Measurements from ENCODE around the gene SSR3. TPM values are rescaled to one million over a fixed set of nuclear protein-coding genes. Genes with fewer than 3 reads are reported as not detected.

SSR3 gene
- total and polyA plus RNA-seq, 9 of the 15 experiments (the other 6 are each of a cell fraction or from before 2014, with no cell fraction given), result 104 to 464 (median 307) TPM

GRCh38 chr3:156553705-156554356 lies 1.1 kb downstream of the SSR3 start (continued):
- TF ChIP-seq FUS (optimal IDR thresholded peaks at IDR 0.05; ENCODE audit: low read depth, low read length) (no peak), CEBPZ (IDR thresholded peaks at IDR 0.05; ENCODE audit: borderline replicate concordance, low read depth, low read length) (no peak), ZNF224 (CRISPR knock-in tag; IDR thresholded peaks at IDR 0.05) (no peak), EHMT2 (IDR thresholded peaks at IDR 0.05) (no peak), PCBP2 (IDR thresholded peaks at IDR 0.05; ENCODE audit: low read depth, low read length, poor library complexity, severe bottlenecking) (no peak), HDAC2 (IDR thresholded peaks at IDR 0.05) (peak; percentile 35; the same call in 1 of the 2 replicates), TCF15 (CRISPR knock-in tag; IDR thresholded peaks at IDR 0.05) (no peak), PHF21A (IDR thresholded peaks at IDR 0.05; ENCODE audit: borderline replicate concordance, low read depth) (no peak), IRF1 (CRISPR knock-in tag; IDR thresholded peaks at IDR 0.05; ENCODE audit: borderline replicate concordance) (no peak), ERF (CRISPR knock-in tag; IDR thresholded peaks at IDR 0.05) (no peak)
- TF ChIP-seq, protein P1, sequence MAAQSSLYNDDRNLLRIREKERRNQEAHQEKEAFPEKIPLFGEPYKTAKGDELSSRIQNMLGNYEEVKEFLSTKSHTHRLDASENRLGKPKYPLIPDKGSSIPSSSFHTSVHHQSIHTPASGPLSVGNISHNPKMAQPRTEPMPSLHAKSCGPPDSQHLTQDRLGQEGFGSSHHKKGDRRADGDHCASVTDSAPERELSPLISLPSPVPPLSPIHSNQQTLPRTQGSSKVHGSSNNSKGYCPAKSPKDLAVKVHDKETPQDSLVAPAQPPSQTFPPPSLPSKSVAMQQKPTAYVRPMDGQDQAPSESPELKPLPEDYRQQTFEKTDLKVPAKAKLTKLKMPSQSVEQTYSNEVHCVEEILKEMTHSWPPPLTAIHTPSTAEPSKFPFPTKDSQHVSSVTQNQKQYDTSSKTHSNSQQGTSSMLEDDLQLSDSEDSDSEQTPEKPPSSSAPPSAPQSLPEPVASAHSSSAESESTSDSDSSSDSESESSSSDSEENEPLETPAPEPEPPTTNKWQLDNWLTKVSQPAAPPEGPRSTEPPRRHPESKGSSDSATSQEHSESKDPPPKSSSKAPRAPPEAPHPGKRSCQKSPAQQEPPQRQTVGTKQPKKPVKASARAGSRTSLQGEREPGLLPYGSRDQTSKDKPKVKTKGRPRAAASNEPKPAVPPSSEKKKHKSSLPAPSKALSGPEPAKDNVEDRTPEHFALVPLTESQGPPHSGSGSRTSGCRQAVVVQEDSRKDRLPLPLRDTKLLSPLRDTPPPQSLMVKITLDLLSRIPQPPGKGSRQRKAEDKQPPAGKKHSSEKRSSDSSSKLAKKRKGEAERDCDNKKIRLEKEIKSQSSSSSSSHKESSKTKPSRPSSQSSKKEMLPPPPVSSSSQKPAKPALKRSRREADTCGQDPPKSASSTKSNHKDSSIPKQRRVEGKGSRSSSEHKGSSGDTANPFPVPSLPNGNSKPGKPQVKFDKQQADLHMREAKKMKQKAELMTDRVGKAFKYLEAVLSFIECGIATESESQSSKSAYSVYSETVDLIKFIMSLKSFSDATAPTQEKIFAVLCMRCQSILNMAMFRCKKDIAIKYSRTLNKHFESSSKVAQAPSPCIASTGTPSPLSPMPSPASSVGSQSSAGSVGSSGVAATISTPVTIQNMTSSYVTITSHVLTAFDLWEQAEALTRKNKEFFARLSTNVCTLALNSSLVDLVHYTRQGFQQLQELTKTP (IDR thresholded peaks at IDR 0.05; ENCODE audit: low read depth in 1 of 2, partially characterized antibody in 2 of 2), result no peak
- TF ChIP-seq, protein P2, sequence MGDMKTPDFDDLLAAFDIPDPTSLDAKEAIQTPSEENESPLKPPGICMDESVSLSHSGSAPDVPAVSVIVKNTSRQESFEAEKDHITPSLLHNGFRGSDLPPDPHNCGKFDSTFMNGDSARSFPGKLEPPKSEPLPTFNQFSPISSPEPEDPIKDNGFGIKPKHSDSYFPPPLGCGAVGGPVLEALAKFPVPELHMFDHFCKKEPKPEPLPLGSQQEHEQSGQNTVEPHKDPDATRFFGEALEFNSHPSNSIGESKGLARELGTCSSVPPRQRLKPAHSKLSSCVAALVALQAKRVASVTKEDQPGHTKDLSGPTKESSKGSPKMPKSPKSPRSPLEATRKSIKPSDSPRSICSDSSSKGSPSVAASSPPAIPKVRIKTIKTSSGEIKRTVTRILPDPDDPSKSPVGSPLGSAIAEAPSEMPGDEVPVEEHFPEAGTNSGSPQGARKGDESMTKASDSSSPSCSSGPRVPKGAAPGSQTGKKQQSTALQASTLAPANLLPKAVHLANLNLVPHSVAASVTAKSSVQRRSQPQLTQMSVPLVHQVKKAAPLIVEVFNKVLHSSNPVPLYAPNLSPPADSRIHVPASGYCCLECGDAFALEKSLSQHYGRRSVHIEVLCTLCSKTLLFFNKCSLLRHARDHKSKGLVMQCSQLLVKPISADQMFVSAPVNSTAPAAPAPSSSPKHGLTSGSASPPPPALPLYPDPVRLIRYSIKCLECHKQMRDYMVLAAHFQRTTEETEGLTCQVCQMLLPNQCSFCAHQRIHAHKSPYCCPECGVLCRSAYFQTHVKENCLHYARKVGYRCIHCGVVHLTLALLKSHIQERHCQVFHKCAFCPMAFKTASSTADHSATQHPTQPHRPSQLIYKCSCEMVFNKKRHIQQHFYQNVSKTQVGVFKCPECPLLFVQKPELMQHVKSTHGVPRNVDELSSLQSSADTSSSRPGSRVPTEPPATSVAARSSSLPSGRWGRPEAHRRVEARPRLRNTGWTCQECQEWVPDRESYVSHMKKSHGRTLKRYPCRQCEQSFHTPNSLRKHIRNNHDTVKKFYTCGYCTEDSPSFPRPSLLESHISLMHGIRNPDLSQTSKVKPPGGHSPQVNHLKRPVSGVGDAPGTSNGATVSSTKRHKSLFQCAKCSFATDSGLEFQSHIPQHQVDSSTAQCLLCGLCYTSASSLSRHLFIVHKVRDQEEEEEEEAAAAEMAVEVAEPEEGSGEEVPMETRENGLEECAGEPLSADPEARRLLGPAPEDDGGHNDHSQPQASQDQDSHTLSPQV (IDR thresholded peaks at IDR 0.05), result peak; percentile 95
- TF ChIP-seq, protein P3, sequence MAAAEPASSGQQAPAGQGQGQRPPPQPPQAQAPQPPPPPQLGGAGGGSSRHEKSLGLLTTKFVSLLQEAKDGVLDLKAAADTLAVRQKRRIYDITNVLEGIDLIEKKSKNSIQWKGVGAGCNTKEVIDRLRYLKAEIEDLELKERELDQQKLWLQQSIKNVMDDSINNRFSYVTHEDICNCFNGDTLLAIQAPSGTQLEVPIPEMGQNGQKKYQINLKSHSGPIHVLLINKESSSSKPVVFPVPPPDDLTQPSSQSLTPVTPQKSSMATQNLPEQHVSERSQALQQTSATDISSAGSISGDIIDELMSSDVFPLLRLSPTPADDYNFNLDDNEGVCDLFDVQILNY (CRISPR knock-in tag; IDR thresholded peaks at IDR 0.05), result no peak
